HepG2 (cell line): ENCODE measurements around the gene PLCG1. TPM values are rescaled to one million over a fixed set of nuclear protein-coding genes. Genes with fewer than 3 reads are reported as not detected.

Source experiments
- FOSL1 ChIP-seq: sonication (generic); formaldehyde crosslinking; IDR thresholded peaks from 2 replicates; pipeline ENCODE4 v1.9.0; 2021; ENCODE audit warnings: missing genetic modification reagents, borderline replicate concordance
- FOXA3 ChIP-seq: IDR thresholded peaks from 2 replicates; pipeline ENCODE4 v1.6.1; 2016; ENCODE audit warnings: missing genetic modification reagents, missing compliant biosample characterization
- HNF4A ChIP-seq: sonication (generic); formaldehyde crosslinking; IDR thresholded peaks from 2 replicates; pipeline ENCODE4 v1.4.0; 2020; ENCODE audit warnings: missing genetic modification reagents
- HNF4G ChIP-seq, 2 experiments: sonication (generic) in 1 of 2; formaldehyde crosslinking in 1 of 2; IDR thresholded peaks; 2 replicates each; pipeline versions ENCODE4 v1.4.0 to v1.6.1; 2011 to 2020; ENCODE audit warnings: borderline replicate concordance in 2 of 2, low read depth in 2 of 2, mild to moderate bottlenecking in 2 of 2, low read length in 1 of 2, missing genetic modification reagents in 1 of 2, moderate library complexity in 1 of 2
- KAT7 ChIP-seq: IDR thresholded peaks from 2 replicates; pipeline ENCODE4 v1.6.1; 2018; ENCODE audit warnings: borderline replicate concordance, missing compliant biosample characterization
- KDM1A ChIP-seq: IDR thresholded peaks from 2 replicates; pipeline ENCODE4 v1.6.1; 2016; ENCODE audit warnings: missing compliant biosample characterization
- MXD4 ChIP-seq: IDR thresholded peaks from 2 replicates; pipeline ENCODE4 v1.6.1; 2016; ENCODE audit warnings: mild to moderate bottlenecking, missing biosample characterization, missing genetic modification reagents
- POLR2A ChIP-seq, 2 experiments: IDR thresholded peaks; 2 replicates each; pipeline ENCODE4 v1.6.1; 2011; ENCODE audit warnings: low read depth in 2 of 2, low read length in 2 of 2, mild to moderate bottlenecking in 1 of 2, moderate library complexity in 1 of 2; ENCODE audit not compliant: insufficient read depth in 1 of 2
- SALL1 ChIP-seq: sonication (generic); formaldehyde crosslinking; IDR thresholded peaks from 2 replicates; pipeline ENCODE4 v1.8.0; 2022; ENCODE audit warnings: mild to moderate bottlenecking, missing genetic modification reagents
- SNAPC2 ChIP-seq: sonication (generic); formaldehyde crosslinking; IDR thresholded peaks from 2 replicates; pipeline ENCODE4 v1.8.1; 2022; ENCODE audit warnings: mild to moderate bottlenecking, missing genetic modification reagents
- SSRP1 ChIP-seq: IDR thresholded peaks from 2 replicates; pipeline ENCODE4 v1.6.1; 2016; ENCODE audit warnings: control low read depth
- TERF1 ChIP-seq: sonication (generic); formaldehyde crosslinking; IDR thresholded peaks from 2 replicates; pipeline ENCODE4 v1.8.0; 2022; ENCODE audit warnings: mild to moderate bottlenecking, missing genetic modification reagents, moderate library complexity
- ZBTB7A ChIP-seq: sonication (generic); formaldehyde crosslinking; IDR thresholded peaks from 2 replicates; pipeline ENCODE4 v1.8.0; 2022; ENCODE audit warnings: mild to moderate bottlenecking, missing genetic modification reagents
- ZMYM2 ChIP-seq: sonication (generic); formaldehyde crosslinking; IDR thresholded peaks from 2 replicates; pipeline ENCODE4 v1.8.0; 2022; ENCODE audit warnings: mild to moderate bottlenecking, missing genetic modification reagents
- ZNF326 ChIP-seq: sonication (generic); formaldehyde crosslinking; IDR thresholded peaks from 2 replicates; pipeline ENCODE4 v1.4.0; 2020; ENCODE audit warnings: missing genetic modification reagents, borderline replicate concordance
- ZNF337 ChIP-seq: sonication (generic); formaldehyde crosslinking; IDR thresholded peaks from 2 replicates; pipeline ENCODE4 v1.5.1; 2020; ENCODE audit warnings: missing genetic modification reagents, low read depth, mild to moderate bottlenecking, borderline replicate concordance
- polyA plus RNA-seq, 8 experiments: library from polyadenylated mRNA; depleted of rRNA in 3 of 8; stranded (reverse) in 7 of 8; unstranded in 1 of 8; fragments of >200 nt; fragmentation: Illumina TruSeq in 4 of 8; extraction: Trizol in 4 of 8; gene quantifications; 2 replicates each; pipeline versions ENCODE4 v1.2.1 to v1.2.3, GENCODE V29; 2011 to 2016; ENCODE audit warnings: low read depth in 4 of 8, missing spikeins in 1 of 8, mixed read lengths in 1 of 8; ENCODE audit not compliant: insufficient read depth in 1 of 8
- total RNA-seq, 5 experiments: library from RNA; depleted of rRNA; stranded (reverse); fragments of >200 nt; fragmentation: Illumina TruSeq; extraction: Trizol; gene quantifications; 2 replicates each; pipeline ENCODE4 v1.2.3, GENCODE V29; 2016; ENCODE audit warnings: low read depth in 1 of 5
- TF ChIP-seq, protein P1 (sequence below): sonication (generic); IDR thresholded peaks from 2 replicates; pipeline ENCODE4 v1.6.1; 2016; ENCODE audit warnings: low read depth, borderline replicate concordance
- TF ChIP-seq, protein P2 (sequence below): sonication (generic); formaldehyde crosslinking; IDR thresholded peaks from 2 replicates; pipeline ENCODE4 v1.8.0; 2022; ENCODE audit warnings: low read depth, missing genetic modification reagents
- TF ChIP-seq, protein P3 (sequence below): IDR thresholded peaks from 2 replicates; pipeline ENCODE4 v1.6.1; 2016; ENCODE audit warnings: mild to moderate bottlenecking
- TF ChIP-seq, protein P4 (sequence below): sonication (generic); formaldehyde crosslinking; IDR thresholded peaks from 2 replicates; pipeline ENCODE4 v1.4.0; 2020; ENCODE audit warnings: missing genetic modification reagents, borderline replicate concordance

Gene PLCG1
- total and polyA plus RNA-seq, 2 of the 13 experiments (the other 11 are each of a cell fraction or from before 2014, with no cell fraction given) = 85.3 to 158 TPM

DNA sequence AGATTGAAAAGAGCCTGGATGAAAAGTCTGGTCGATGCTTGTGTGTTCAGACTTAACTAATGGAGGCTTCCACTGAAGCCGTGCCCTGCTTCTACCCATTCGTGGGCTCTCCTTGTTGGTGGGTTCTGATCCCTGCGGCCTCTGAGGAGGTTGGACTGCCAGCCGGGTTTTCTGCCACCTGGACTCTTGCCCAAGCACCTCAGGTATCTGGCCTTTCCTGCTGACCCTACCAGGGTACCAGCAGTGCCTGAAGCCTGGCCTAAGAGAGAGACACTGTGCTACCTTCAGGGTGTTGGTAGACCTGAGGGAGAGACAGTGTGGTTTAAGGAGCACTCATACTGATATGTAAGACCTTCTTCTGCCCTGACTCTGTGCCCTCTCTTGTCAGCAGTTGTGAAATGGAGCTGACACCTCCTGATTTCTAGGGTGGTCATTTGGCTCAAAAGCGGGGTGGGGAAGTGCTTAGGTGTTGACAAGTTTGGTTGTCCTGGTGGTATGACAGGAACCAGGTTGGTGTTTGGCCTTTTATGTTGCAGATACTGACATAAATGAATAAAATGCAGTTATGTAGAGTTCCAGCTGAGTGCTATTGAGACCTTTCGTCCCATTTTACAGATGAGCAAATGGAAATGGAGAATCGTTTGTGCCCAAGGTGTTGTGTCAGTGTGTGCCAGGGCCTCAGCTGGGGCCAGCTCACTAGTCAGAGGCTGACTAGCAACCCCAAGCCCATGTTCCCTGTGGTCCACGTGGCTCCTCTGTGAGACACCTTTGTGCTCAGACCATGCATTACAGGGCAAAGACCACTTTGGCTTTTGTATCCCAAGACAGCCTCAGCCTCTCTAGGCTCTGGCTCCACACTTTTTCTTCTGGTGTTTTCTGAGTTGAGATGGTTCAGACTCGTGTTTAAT lies 3.1 kb downstream of the PLCG1 start (continued):
- TF ChIP-seq, protein P1, sequence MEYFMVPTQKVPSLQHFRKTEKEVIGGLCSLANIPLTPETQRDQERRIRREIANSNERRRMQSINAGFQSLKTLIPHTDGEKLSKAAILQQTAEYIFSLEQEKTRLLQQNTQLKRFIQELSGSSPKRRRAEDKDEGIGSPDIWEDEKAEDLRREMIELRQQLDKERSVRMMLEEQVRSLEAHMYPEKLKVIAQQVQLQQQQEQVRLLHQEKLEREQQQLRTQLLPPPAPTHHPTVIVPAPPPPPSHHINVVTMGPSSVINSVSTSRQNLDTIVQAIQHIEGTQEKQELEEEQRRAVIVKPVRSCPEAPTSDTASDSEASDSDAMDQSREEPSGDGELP = peak; percentile 68; the same call in 1 of the 2 replicates
- 0 out of 2 replicates have a peak, but pooled peaks have one; percentile 31 for TF ChIP-seq TERF1
- TF ChIP-seq, protein P2, sequence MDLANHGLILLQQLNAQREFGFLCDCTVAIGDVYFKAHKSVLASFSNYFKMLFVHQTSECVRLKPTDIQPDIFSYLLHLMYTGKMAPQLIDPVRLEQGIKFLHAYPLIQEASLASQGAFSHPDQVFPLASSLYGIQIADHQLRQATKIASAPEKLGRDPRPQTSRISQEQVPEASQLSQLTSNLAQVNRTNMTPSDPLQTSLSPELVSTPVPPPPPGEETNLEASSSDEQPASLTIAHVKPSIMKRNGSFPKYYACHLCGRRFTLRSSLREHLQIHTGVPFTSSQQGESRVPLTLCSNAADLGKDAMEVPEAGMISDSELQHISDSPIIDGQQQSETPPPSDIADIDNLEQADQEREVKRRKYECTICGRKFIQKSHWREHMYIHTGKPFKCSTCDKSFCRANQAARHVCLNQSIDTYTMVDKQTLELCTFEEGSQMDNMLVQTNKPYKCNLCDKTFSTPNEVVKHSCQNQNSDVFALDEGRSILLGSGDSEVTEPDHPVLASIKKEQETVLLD = no peak
- peak; percentile 50; the same call in 1 of the 2 replicates for TF ChIP-seq MXD4 (CRISPR knock-in tag)
- TF ChIP-seq FOXA3 = peak; percentile 19; the same call in 1 of the 2 replicates
- peak; percentile 25 to 27; a peak in 1 of 4 replicates for TF ChIP-seq POLR2A (IDR thresholded peaks at IDR 0.05; ENCODE audit: insufficient read depth in 1 of 2, low read depth in 2 of 2, low read length in 2 of 2)
- TF ChIP-seq, protein P3, sequence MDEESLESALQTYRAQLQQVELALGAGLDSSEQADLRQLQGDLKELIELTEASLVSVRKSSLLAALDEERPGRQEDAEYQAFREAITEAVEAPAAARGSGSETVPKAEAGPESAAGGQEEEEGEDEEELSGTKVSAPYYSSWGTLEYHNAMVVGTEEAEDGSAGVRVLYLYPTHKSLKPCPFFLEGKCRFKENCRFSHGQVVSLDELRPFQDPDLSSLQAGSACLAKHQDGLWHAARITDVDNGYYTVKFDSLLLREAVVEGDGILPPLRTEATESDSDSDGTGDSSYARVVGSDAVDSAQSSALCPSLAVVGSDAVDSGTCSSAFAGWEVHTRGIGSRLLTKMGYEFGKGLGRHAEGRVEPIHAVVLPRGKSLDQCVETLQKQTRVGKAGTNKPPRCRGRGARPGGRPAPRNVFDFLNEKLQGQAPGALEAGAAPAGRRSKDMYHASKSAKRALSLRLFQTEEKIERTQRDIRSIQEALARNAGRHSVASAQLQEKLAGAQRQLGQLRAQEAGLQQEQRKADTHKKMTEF = peak; percentile 40; the same call in 1 of the 2 replicates
- peak; percentile 54; the same call in 1 of the 2 replicates for TF ChIP-seq KDM1A (CRISPR knock-in tag)
- TF ChIP-seq HNF4A (CRISPR knock-in tag) = peak; percentile 94
- TF ChIP-seq SALL1 (CRISPR knock-in tag) = peak; percentile 78
- TF ChIP-seq FOSL1 (CRISPR knock-in tag) = peak; percentile 45; the same call in 1 of the 2 replicates
- peak; percentile 58; the same call in 1 of the 2 replicates for TF ChIP-seq SSRP1 (CRISPR knock-in tag)
- no peak for TF ChIP-seq ZNF337 (CRISPR knock-in tag)
- no peak for TF ChIP-seq SNAPC2 (CRISPR knock-in tag)
- TF ChIP-seq, protein P4, sequence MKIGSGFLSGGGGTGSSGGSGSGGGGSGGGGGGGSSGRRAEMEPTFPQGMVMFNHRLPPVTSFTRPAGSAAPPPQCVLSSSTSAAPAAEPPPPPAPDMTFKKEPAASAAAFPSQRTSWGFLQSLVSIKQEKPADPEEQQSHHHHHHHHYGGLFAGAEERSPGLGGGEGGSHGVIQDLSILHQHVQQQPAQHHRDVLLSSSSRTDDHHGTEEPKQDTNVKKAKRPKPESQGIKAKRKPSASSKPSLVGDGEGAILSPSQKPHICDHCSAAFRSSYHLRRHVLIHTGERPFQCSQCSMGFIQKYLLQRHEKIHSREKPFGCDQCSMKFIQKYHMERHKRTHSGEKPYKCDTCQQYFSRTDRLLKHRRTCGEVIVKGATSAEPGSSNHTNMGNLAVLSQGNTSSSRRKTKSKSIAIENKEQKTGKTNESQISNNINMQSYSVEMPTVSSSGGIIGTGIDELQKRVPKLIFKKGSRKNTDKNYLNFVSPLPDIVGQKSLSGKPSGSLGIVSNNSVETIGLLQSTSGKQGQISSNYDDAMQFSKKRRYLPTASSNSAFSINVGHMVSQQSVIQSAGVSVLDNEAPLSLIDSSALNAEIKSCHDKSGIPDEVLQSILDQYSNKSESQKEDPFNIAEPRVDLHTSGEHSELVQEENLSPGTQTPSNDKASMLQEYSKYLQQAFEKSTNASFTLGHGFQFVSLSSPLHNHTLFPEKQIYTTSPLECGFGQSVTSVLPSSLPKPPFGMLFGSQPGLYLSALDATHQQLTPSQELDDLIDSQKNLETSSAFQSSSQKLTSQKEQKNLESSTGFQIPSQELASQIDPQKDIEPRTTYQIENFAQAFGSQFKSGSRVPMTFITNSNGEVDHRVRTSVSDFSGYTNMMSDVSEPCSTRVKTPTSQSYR = peak; percentile 30; the same call in 1 of the 2 replicates
- TF ChIP-seq ZNF326 (CRISPR knock-in tag) = no peak; the same call in 1 of the 2 replicates
- TF ChIP-seq HNF4G (IDR thresholded peaks at IDR 0.05; ENCODE audit: borderline replicate concordance, low read depth, low read length) = peak; percentile 74; the same call in 1 of the 2 replicates
- TF ChIP-seq HNF4G (CRISPR knock-in tag; IDR thresholded peaks at IDR 0.05; ENCODE audit: borderline replicate concordance, low read depth) = 0 out of 2 replicates have a peak, but pooled peaks have one; percentile 15
- TF ChIP-seq ZBTB7A (CRISPR knock-in tag) = 0 out of 2 replicates have a peak, but pooled peaks have one; percentile 74
- TF ChIP-seq ZMYM2 (CRISPR knock-in tag) = 0 out of 2 replicates have a peak, but pooled peaks have one; percentile 62
- peak; percentile 32; the same call in 1 of the 2 replicates for TF ChIP-seq KAT7 (CRISPR knock-in tag)
